Aorta (tissue), 5 donors: Measurements from ENCODE around the gene MYO1D. TPM values are rescaled to one million over a fixed set of nuclear protein-coding genes. Genes with fewer than 3 reads are reported as not detected.

Experiments used
- ATAC-seq: fragments of 200-7000 bp; cut with Tn5 transposase; one replicate; pipeline ENCODE4 v1.9.1; 2022; ENCODE audit warnings: moderate library complexity; ENCODE audit not compliant: low FRiP score
- DNase-seq, 2 donors: peaks; one replicate each; pipeline ENCODE4 v3.0.0-alpha.2; 2020
- H3K27ac ChIP-seq, 2 donors: one replicate each; pipeline ENCODE4 v1.5.1; 2013; ENCODE audit warnings: low read length in 2 of 2, mild to moderate bottlenecking in 2 of 2, moderate library complexity in 2 of 2, control low read depth in 1 of 2, inconsistent platforms in 1 of 2, low read depth in 1 of 2
- H3K27me3 ChIP-seq, 2 donors: one replicate each; pipeline ENCODE4 v1.6.1; 2013; ENCODE audit warnings: control low read depth in 1 of 2, low read length in 1 of 2, mild to moderate bottlenecking in 1 of 2, moderate library complexity in 1 of 2; ENCODE audit not compliant: insufficient read depth in 2 of 2, control insufficient read depth in 1 of 2
- H3K36me3 ChIP-seq, 2 donors: one replicate each; pipeline ENCODE4 v1.6.1; 2013; ENCODE audit warnings: control low read depth in 1 of 2, low read length in 1 of 2, mild to moderate bottlenecking in 1 of 2; ENCODE audit not compliant: insufficient read depth in 2 of 2, control insufficient read depth in 1 of 2
- H3K4me1 ChIP-seq, 2 donors: one replicate each; pipeline ENCODE4 v1.6.1; 2013; ENCODE audit warnings: low read length in 2 of 2, control low read depth in 1 of 2, mild to moderate bottlenecking in 1 of 2, moderate library complexity in 1 of 2; ENCODE audit not compliant: insufficient read depth in 2 of 2, control insufficient read depth in 1 of 2
- H3K4me3 ChIP-seq, 2 donors: one replicate each; pipeline ENCODE4 v1.5.1; 2013; ENCODE audit warnings: low read length in 2 of 2, control low read depth in 1 of 2, mild to moderate bottlenecking in 1 of 2
- H3K9me3 ChIP-seq: one replicate; pipeline ENCODE4 v1.6.1; 2013; ENCODE audit warnings: mild to moderate bottlenecking, low read length; ENCODE audit not compliant: control insufficient read depth
- WGBS, 2 donors: extraction: QIAGEN DNeasy Blood & Tissue Kit; methylation state at CpG; one replicate each; pipeline ENCODE4 v1.1.7; 2013; 5-methylcytosine and 5-hydroxymethylcytosine counted together
- intact Hi-C, 2 donors: fragments of 100-400 bp; cut with DNase I; formaldehyde crosslinking; loops; one replicate each; pipeline versions ENCODE4 v1.14.2 to v1.15.0; 2022
- polyA plus RNA-seq, 2 donors: library from polyadenylated mRNA; stranded (reverse); fragments of 200-250 nt; gene quantifications; one replicate each; pipeline ENCODE4 v1.2.3, GENCODE V29; 2013
- total RNA-seq, 2 donors: library from RNA; stranded (reverse); fragmentation: NEBNext Ultra II Directional; extraction: Animal tissue kit (Norgen Biotek cat#: 25700); gene quantifications; one replicate each; pipeline ENCODE4 v1.2.1, GENCODE V29; 2021
- donor health status: healthy with polysubstance abuse.
- donor health status: Bipolar disorder and iron deficiency.
- donor health status: DM: no; HTN: no; CAD: no.
- donor health status: DM: no; HTN: no; CAD: no.
- donor health status: DM: yes; HTN: yes; CAD: no.

Gene MYO1D
- total and polyA plus RNA-seq, 4 donors, result 62.5 to 358 (median 164) TPM

DNA sequence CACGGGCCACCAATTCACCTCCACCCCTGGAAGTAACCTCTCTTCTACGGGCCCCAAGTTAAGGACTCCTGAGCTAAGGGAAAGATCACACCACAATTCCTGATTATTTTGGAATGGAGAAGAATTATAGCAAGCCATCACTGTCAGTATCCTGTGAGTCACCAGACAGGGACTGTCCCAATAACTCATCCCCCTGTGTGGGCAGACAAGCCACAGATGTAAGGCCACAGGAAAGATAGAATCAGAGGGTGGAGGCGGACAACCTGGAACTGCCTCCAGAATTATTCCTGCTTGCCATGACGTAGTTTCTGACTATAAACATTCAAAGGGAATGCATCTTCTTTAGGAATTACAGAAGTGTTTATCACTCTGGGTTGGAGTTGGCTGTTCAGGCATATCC lies 5.8 kb upstream of the MYO1D start:
- no peaks in the 10 kb centered on the region for H3K9me3 ChIP-seq
- H3K27ac ChIP-seq, result no peak overlapping the region
- ATAC-seq (no peak), DNase-seq (no peak)
- no peaks in the 10 kb centered on the region for H3K4me1 ChIP-seq
- intact Hi-C loops, result no loop called here
- WGBS, 2 donors, result 86 to 89% methylated on average over 4 of the region's 4 CpGs
- H3K4me3 ChIP-seq, result no peak overlapping the region
- H3K36me3 ChIP-seq, result no peaks in the 10 kb centered on the region
- no peaks in the 10 kb centered on the region for H3K27me3 ChIP-seq

GRCh38 chr17:32882029-32882428 lies 5.1 kb upstream of the MYO1D start:
- H3K27ac ChIP-seq, result no peak overlapping the region
- H3K4me3 ChIP-seq, result no peak overlapping the region
- WGBS, 2 donors, result 82 to 83% methylated on average over 6 of the region's 6 CpGs
- intact Hi-C loops, result no loop called here
- H3K4me1 ChIP-seq, result no peaks in the 10 kb centered on the region
- no peaks in the 10 kb centered on the region for H3K27me3 ChIP-seq
- no peaks in the 10 kb centered on the region for H3K9me3 ChIP-seq
- H3K36me3 ChIP-seq, result no peaks in the 10 kb centered on the region
- no peak for ATAC-seq
- no peak for DNase-seq

DNA sequence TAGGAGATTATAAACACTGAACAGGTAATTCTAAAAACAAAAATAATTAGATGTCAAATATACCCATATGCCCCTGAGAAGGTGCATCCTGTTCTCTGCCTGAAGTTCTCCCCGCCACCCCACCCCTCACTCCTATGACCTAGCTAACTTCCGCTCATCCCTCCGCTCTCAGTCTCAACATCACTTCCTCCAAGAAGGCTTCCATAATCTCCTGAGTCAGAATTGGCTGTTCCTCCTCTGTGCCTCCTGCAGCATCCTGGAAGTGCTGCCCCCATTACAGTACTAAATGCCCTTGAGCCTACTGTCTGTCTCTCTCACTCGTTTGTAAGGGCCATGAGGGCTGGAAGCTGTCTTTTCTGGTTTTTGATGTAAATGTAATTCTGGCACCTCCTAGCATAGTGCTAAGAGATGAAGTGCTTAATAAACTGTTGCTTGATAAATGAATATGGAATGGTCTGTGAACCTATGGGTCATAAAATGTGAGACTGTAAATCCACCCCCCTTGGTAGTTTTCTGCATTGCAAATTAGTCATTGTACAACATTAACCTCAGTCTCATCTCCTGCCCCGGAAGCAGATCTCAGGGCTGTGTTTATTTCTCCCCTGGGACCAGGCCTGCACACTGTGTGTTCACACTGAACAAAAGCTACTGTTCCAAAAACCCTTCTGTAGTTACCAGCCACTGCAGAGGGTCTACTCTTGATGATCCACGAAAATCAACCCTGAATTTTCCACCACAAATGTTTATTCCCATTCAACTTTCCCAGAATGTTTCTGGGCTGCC lies 3.9 kb upstream of the MYO1D start:
- Histone ChIP-seq H3K27me3 (no peaks in the 10 kb centered on the region), H3K36me3 (no peaks in the 10 kb centered on the region), H3K9me3 (no peaks in the 10 kb centered on the region), H3K27ac (no peak overlapping the region), H3K4me1 (no peaks in the 10 kb centered on the region), H3K4me3 (no peak overlapping the region)
- intact Hi-C loops, result no loop called here
- ATAC-seq (no peak), DNase-seq (no peak)
- WGBS, 2 donors, result 89 to 93% methylated on average over 6 of the region's 6 CpGs

DNA sequence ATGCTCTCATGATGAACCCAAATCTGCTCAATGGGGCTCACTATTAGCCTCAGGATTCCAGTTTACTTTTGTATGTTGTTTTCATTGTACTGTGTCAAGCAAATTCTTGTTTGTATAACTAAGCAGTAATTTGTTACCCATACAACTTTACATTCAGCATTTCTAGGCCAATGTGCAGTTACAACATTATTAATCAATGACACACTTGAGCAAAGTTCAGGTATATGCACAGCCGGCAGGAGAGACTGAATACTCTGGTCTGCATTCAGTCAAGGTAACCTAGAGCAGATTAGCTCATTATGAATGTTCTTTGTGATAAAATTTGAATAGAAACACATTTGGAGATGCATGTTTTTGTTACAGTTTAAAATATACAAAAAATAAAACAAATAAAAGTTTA lies 2.2 kb upstream of the MYO1D start:
- Histone ChIP-seq H3K27me3 (no peaks in the 10 kb centered on the region), H3K9me3 (no peaks in the 10 kb centered on the region), H3K27ac (no peak overlapping the region), H3K36me3 (no peaks in the 10 kb centered on the region), H3K4me3 (no peak overlapping the region), H3K4me1 (no peaks in the 10 kb centered on the region)
- no peak for DNase-seq
- WGBS, 2 donors, result 91 to 94% methylated on average over 1 of the region's 1 CpG
- ATAC-seq, result no peak
- intact Hi-C loops, result loop anchor here in 1 of 2 donors (2.0 to 5.0 kb wide), 2 partner anchors 32 to 62 kb away; no protein-coding TSS in a partner anchor

DNA sequence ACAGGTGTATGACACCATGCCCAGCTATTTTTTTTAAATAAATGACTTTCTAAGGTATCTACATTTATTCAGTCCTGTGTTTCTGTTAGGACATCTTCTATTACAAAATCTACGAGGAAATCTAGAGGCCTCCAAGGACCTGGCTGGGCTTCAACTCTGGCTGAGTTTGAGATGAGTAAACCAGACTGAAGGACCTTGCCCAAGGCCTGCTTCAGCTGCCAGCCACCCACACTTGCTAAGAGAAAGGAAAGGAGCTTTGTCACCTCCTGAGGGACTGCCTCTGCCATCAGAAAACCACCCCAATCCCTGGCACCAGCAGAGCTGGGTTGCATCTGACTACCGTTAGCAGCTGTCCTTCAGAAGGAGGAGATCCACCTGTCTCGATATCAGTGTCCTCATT lies 1.3 kb upstream of the MYO1D start:
- ATAC-seq (no peak), DNase-seq (peak; percentile 87 to 92)
- H3K4me1 ChIP-seq, result no peaks in the 10 kb centered on the region
- no peaks in the 10 kb centered on the region for H3K36me3 ChIP-seq
- H3K4me3 ChIP-seq, result no peak overlapping the region
- H3K27ac ChIP-seq, result no peak overlapping the region
- no peaks in the 10 kb centered on the region for H3K27me3 ChIP-seq
- H3K9me3 ChIP-seq, result no peaks in the 10 kb centered on the region
- WGBS, 2 donors, result 35 to 37% methylated on average over 3 of the region's 3 CpGs
- intact Hi-C loops, result loop anchor here in 1 of 2 donors (2.0 to 5.0 kb wide), 2 partner anchors 33 to 61 kb away; no protein-coding TSS in a partner anchor

GRCh38 chr17:32877164-32877764 lies 340 bp upstream of the MYO1D start:
- peak; percentile 95 to 97 for DNase-seq
- peaks cover 0 to 2% of the 10 kb centered on the region in 2 donors for H3K4me1 ChIP-seq
- H3K36me3 ChIP-seq, result no peaks in the 10 kb centered on the region
- peak; percentile 97 for ATAC-seq
- no peaks in the 10 kb centered on the region for H3K27me3 ChIP-seq
- peak overlapping the region; percentile 74 to 97 for H3K4me3 ChIP-seq
- WGBS, 2 donors, result 1% methylated on average over 38 to 44 of the region's 44 CpGs
- intact Hi-C loops, result loop anchor here (2.0 to 5.0 kb wide), 3 partner anchors 60 to 94 kb away; no protein-coding TSS in a partner anchor
- H3K27ac ChIP-seq, result peak overlapping the region; percentile 71 to 96
- H3K9me3 ChIP-seq, result no peaks in the 10 kb centered on the region

DNA sequence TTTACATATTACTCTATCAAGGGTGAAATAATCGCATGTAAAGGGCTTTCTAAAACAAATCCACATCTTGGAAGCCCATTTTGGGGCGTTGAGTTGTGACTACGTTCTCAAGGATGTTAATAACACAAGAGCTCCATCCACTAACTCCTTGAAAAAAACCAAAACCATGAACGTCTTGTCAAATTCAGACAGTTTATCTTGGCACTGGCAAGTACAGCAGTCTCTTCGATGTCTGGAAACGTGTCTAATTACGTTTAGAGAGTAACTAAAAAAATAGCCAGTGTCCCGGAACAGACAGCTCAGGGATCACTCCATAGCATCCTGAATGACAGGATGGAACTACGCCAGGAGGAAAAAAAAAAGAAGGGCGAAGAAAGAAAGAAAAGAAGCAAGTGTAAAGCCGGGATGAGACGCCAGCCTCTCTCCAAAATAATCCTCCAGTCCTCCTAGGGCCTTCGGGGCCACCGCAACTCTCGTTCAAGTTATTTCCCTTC lies 954 bp downstream of the MYO1D start:
- peaks cover 2 to 4% of the 10 kb centered on the region in 2 donors for H3K4me1 ChIP-seq
- no peak for ATAC-seq
- no peak for DNase-seq
- intact Hi-C loops, result loop anchor here (2.0 to 5.0 kb wide), 3 partner anchors 59 to 93 kb away; no protein-coding TSS in a partner anchor
- H3K27me3 ChIP-seq, result no peaks in the 10 kb centered on the region
- peak overlapping the region; percentile 71 to 95 for H3K27ac ChIP-seq
- H3K36me3 ChIP-seq, result no peaks in the 10 kb centered on the region
- H3K9me3 ChIP-seq, result no peaks in the 10 kb centered on the region
- WGBS, 2 donors, result 1% methylated on average over 15 of the region's 15 CpGs
- H3K4me3 ChIP-seq, result peak overlapping the region; percentile 74 to 97

- H3K4me3 ChIP-seq, result peak overlapping the region; percentile 74 to 97
- H3K27me3 ChIP-seq, result no peaks in the 10 kb centered on the region
- ATAC-seq, result no peak
- peak overlapping the region in 1 of 2 donors; percentile 22 for H3K27ac ChIP-seq
- DNase-seq, result no peak
- H3K9me3 ChIP-seq, result no peaks in the 10 kb centered on the region
- H3K36me3 ChIP-seq, result no peaks in the 10 kb centered on the region
- intact Hi-C loops, result loop anchor here in 1 of 2 donors (5.0 kb wide), 1 partner anchor 58 kb away; no protein-coding TSS in a partner anchor
- 35 to 37% methylated on average over 2 of the region's 2 CpGs for WGBS, 2 donors
- H3K4me1 ChIP-seq, result peaks cover 2 to 8% of the 10 kb centered on the region in 2 donors
Observed at GRCh38 chr17:32875230-32875917, 1.6 kb downstream of the MYO1D start.
